Measurements from ENCODE around the gene WDR64. TPM values are rescaled to one million over a fixed set of nuclear protein-coding genes. Genes with fewer than 3 reads are reported as not detected.
"Not testable (repeated sequence)": the region's sequence is repeated elsewhere in the genome, so short reads cannot be mapped to it uniquely, and the experiment has no call there.

The WDR64 gene
- total RNA-seq, 1 donor from 2014 or later = not detected

GRCh38 chr1:241730031-241730430, 78.0 kb downstream of the WDR64 start:
- no peak for DNase-seq (ENCODE audit: low read depth)
- Histone ChIP-seq H3K27me3 (ENCODE audit: control insufficient read depth, insufficient read depth, low read length) (no peaks in the 10 kb centered on the region), H3K36me3 (ENCODE audit: control insufficient read depth, insufficient read depth, low read length) (no peaks in the 10 kb centered on the region), H3K4me3 (ENCODE audit: low read depth, low read length) (no peak overlapping the region)
- no peak for TF ChIP-seq CTCF (IDR thresholded peaks at IDR 0.05; ENCODE audit: insufficient read depth, low read length, poor library complexity, severe bottlenecking)

GRCh38 chr1:241733899-241734298, 81.8 kb downstream of the WDR64 start:
- DNase-seq (ENCODE audit: low read depth) = no peak
- no peak for TF ChIP-seq CTCF (IDR thresholded peaks at IDR 0.05; ENCODE audit: insufficient read depth, low read length, poor library complexity, severe bottlenecking)
- H3K27me3 ChIP-seq (ENCODE audit: control insufficient read depth, insufficient read depth, low read length) = no peaks in the 10 kb centered on the region
- H3K36me3 ChIP-seq (ENCODE audit: control insufficient read depth, insufficient read depth, low read length) = no peaks in the 10 kb centered on the region
- H3K4me3 ChIP-seq (ENCODE audit: low read depth, low read length) = no peak overlapping the region

GRCh38 chr1:241734533-241734932, 82.5 kb downstream of the WDR64 start:
- Histone ChIP-seq H3K4me3 (ENCODE audit: low read depth, low read length) (no peak overlapping the region), H3K36me3 (ENCODE audit: control insufficient read depth, insufficient read depth, low read length) (no peaks in the 10 kb centered on the region), H3K27me3 (ENCODE audit: control insufficient read depth, insufficient read depth, low read length) (no peaks in the 10 kb centered on the region)
- DNase-seq (ENCODE audit: low read depth) = no peak
- no peak for TF ChIP-seq CTCF (IDR thresholded peaks at IDR 0.05; ENCODE audit: insufficient read depth, low read length, poor library complexity, severe bottlenecking)

GRCh38 chr1:241735493-241735926, 83.4 kb downstream of the WDR64 start:
- not testable (repeated sequence) for H3K27me3 ChIP-seq (ENCODE audit: control insufficient read depth, insufficient read depth, low read length); H3K4me3 ChIP-seq (ENCODE audit: low read depth, low read length); H3K36me3 ChIP-seq (ENCODE audit: control insufficient read depth, insufficient read depth, low read length); DNase-seq (ENCODE audit: low read depth)

- no peak for DNase-seq (ENCODE audit: low read depth)
- Histone ChIP-seq H3K36me3 (ENCODE audit: control insufficient read depth, insufficient read depth, low read length) (no peaks in the 10 kb centered on the region), H3K4me3 (ENCODE audit: low read depth, low read length) (no peak overlapping the region), H3K27me3 (ENCODE audit: control insufficient read depth, insufficient read depth, low read length) (no peaks in the 10 kb centered on the region)
- TF ChIP-seq CTCF (IDR thresholded peaks at IDR 0.05; ENCODE audit: insufficient read depth, low read length, poor library complexity, severe bottlenecking) = no peak
Observed at GRCh38 chr1:241736387-241736786, 84.3 kb downstream of the WDR64 start.

GRCh38 chr1:241738284-241739078, 86.4 kb downstream of the WDR64 start:
- DNase-seq (ENCODE audit: low read depth) = no peak
- TF ChIP-seq CTCF (IDR thresholded peaks at IDR 0.05; ENCODE audit: insufficient read depth, low read length, poor library complexity, severe bottlenecking) = no peak
- Histone ChIP-seq H3K36me3 (ENCODE audit: control insufficient read depth, insufficient read depth, low read length) (no peaks in the 10 kb centered on the region), H3K27me3 (ENCODE audit: control insufficient read depth, insufficient read depth, low read length) (no peaks in the 10 kb centered on the region), H3K4me3 (ENCODE audit: low read depth, low read length) (no peak overlapping the region)
